GM18868 (cell line): ENCODE measurements around the gene AIDA.

Source experiments
- ATAC-seq: cut with Tn5 transposase; IDR thresholded peaks from one replicate; pipeline ENCODE4 v1.9.1; 2021; ENCODE audit warnings: mild to moderate bottlenecking, moderate library complexity; ENCODE audit not compliant: unreplicated experiment

AIDA gene

GRCh38 chr1:222653178-222653827 is 59.0 kb downstream of the AIDA start:
- ATAC-seq: peak; percentile 69

DNA sequence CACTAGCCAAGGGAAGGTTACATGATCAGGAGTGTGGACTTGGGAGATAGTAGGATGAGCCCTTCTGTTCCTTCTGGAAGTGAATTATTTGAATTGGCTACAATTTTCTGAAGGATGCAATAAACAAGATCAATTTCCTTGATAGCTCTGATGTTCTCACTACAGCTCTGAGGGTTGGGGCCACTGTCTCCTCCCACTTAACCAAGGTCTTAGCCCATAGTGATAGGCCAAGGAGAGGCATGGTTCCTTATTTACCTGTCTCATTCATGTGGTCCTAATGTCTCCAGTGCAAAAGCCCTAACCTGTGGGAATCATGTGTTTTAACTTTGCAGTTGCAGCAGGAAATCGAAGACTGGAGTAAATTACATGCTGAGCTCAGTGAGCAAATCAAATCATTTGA is 59.6 kb downstream of the AIDA start:
- ATAC-seq: no peak

DNA sequence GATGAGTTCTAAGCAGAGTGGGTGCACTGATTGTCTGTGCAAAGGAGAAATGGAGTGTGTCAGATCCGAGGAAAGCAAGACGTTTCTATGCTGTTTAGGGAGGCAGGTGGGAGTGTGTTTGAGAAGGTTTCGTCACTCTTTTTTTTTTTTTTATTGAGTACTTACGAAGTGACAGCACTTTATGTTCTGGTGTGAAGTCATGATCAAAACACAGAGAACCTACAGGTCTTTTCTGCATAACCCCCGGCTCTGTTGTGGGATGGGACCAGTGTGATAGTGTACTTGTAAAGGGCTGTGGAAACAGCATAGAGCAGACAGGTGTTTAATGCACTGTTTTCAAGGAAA is 67.7 kb downstream of the AIDA start:
- ATAC-seq: no peak

GRCh38 chr1:222643938-222644635 is 68.2 kb downstream of the AIDA start:
- peak; percentile 96 for ATAC-seq

DNA sequence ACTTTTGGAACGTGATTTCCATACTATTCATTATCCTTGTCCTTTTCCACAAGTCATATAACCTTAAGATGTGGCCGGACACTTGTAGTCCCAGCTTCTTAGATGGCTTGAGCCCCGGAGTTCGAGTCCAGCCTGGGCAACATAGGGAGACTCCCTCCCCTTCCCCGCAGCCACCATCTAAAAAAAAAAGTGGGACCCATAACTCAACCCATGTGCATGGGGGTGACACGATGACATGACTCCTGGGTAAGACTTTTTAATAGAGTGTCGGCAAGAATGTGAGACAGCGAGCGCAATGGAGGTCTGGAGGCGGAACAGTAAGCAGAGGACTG is 68.7 kb downstream of the AIDA start:
- ATAC-seq: no peak

DNA sequence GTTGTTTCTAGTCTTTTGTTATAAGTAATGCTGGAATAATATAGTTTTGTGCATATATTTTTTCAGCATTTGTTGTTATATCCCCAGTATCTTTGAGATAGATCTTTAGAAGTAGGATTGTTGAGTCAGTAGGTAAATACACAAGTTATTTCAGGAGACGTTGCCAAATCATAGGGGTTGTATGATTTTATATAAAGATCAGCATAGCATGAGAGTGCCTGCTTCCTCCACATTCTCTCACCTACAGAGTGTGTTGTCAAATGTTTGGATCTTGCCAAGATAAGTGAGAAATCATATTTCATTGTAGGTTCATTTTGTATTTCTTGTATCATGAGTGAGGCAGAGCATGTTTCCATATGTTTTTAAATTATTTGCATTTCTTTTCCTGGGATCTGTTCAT is 69.8 kb downstream of the AIDA start:
- no peak for ATAC-seq

DNA sequence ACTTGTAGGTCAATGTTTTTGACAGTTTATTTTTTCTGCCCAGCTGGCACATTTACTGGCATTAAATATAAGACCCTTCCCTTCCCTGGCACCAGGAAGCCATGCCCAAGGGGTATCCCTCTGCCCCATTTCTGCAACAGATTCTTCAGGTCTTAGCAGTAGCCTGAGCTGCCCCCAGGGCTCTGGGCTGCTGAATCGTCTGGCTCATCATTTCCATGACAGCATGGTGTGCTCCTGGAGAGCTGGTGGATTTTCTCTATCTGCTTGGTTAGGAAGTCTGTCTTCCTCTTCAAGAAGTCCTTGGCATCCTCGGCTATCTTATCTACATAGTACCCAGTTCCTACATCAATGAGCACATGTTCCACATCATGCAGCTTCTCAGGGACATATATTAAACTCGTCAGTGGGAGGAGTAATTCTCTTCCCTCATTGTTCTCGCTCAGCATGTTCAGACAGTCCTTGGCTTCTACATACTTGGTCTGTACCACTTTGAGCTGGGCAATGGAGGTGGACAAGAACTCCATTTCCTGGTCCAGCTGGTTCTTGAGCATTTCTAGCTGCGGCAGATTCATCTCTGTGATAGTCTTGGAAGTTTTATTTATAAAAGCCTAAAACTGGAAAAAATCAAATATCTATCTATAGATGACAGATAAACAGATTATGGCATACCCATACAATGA is 70.9 kb downstream of the AIDA start:
- no peak for ATAC-seq

DNA sequence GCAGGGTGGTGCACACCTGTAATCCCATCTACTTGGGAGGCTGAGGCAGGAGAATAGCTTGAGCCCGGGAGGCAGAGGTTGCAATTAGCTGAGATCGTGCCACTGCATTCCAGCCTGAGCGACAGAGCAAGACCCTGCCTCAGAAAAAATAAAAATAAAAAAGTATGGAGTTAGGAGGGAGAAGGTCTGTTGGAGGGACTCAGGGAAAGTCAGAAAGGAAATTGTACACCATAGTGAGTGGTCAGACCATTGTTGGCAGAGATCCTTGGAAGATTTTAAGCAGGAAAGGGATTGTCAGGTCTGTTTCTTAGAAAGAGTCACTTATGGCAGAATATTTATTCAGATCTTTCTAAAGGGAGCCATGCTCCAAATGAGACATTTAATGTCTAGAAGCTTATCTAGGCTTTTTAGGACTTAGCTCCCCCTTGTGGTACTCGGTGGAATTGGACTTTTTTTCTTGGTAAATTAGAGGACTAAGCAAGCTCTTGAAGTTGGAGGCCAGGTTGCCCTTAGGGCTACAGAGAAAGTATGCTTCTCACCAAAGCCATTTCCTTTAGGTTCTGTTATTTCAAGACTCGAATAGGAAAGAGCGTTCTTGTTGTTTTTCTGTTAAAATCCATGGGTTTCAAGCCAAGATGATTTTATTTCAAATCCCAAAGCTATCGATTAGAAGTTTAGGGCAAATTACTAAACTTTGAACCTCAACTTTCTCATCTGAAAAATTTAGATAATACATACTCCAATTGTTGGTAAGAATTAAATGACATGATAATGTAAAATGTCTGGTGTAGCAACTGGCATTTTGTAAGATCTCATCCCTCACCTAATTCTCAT is 77.9 kb downstream of the AIDA start:
- peak; percentile 78 for ATAC-seq

- ATAC-seq: no peak
Measured at GRCh38 chr1:222632749-222633148, 79.5 kb downstream of the AIDA start.

DNA sequence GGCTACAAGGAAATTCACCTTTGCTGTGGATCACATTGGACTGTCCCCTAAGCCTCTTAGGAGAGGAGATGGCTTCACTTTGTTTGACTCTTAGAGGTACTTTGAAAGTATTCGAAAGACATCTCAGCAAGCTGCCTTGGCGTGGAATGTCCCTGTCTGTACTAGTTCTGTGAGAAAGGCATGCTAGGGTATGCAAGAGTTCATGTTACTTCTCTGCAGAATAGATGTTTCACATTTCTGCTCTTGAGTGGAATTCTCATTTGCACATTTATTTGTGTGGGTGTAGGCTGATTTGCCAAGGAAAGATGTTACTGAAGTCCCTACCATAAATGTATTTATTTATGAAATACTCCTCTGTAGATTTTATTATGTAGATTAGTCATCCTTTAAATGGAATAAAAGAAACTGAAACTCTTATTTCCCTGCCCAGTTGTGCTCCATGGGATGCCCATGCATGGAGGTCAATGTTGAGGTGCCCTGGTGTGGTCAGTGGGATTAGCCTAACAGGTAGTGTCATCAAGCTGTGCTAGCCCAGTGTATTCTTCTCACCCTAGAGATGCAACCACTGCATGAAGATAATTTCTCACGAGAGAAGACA is 80.6 kb downstream of the AIDA start:
- no peak for ATAC-seq

DNA sequence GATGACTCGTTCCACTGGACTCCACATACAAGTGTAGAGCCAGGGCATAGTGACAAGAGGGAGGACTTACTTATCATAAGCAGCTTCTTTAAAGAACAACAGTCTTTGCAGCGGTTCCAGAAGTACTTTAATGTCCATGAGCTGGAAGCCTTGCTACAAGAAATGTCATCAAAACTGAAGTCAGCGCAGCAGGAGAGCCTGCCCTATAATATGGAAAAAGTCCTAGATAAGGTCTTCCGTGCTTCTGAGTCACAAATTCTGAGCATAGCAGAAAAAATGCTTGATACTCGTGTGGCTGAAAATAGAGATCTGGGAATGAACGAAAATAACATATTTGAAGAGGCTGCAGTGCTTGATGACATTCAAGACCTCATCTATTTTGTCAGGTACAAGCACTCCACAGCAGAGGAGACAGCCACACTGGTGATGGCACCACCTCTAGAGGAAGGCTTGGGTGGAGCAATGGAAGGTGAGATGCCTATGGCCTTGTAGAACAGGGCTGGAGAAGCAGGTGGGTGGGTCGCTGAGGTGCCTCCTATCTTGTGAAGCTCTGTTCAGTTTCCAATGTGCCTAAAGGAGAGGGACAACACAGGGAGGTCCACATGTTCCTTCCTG is 82.3 kb downstream of the AIDA start:
- ATAC-seq: no peak

GRCh38 chr1:222627232-222627631 is 85.1 kb downstream of the AIDA start:
- ATAC-seq: no peak

GRCh38 chr1:222624214-222624613 is 88.1 kb downstream of the AIDA start:
- ATAC-seq: no peak

DNA sequence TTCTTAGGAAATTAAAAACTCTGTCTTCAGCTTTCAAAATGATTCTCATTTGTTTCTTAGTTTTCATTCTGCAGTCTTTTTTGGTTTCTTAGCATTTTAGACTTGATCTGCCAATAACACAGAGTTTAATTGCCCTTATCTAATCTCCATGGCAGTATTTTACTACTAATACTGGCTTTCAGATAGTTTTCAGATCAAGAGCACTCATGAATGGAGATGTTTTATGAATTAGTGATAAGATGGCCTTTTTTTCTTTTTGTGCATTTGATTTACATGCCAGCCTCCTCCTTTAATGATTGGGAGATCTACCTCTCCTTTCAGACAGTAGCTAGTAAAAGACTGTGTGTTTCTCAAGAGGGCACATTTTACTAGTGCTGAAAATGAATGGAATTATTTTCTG is 88.8 kb downstream of the AIDA start:
- no peak for ATAC-seq

- no peak for ATAC-seq
Measured at GRCh38 chr1:222622765-222623164, 89.5 kb downstream of the AIDA start.

- no peak for ATAC-seq
Measured at GRCh38 chr1:222620566-222620965, 91.7 kb downstream of the AIDA start.

GRCh38 chr1:222618880-222619596 is 93.3 kb downstream of the AIDA start:
- no peak for ATAC-seq
